Skin epidermis (tissue), 12 donors: ENCODE data around the gene HMX2.
A peak's percentile ranks its signal among the peaks of the same experiment; 100 is the strongest.

ENCODE experiments used
- H3K27ac ChIP-seq, 21 experiments: fragments of 200-600 bp; sonication (generic) in 11 of 21; one replicate each; pipeline ENCODE4 v1.5.0; 2020; ENCODE audit warnings: mild to moderate bottlenecking in 3 of 21, inconsistent platforms in 2 of 21, moderate library complexity in 2 of 21
- H3K4me3 ChIP-seq, 7 experiments: fragments of 200-600 bp; sonication (generic) in 2 of 7; one replicate each; pipeline ENCODE4 v1.5.0; 2020; ENCODE audit warnings: inconsistent platforms in 2 of 7, mild to moderate bottlenecking in 2 of 7, moderate library complexity in 1 of 7

HMX2 gene

GRCh38 chr10:123147635-123148413 is at the start of gene HMX2:
HMX2 (plus strand) TSS chr10:123148136; CDS start chr10:123148379, 243 bp downstream.
- peak within 1 kb of the TSS in 2 of 7 experiments; percentile 1 to 13 for H3K4me3 ChIP-seq

GRCh38 chr10:123100030-123100762 is 47.7 kb upstream of the HMX2 start:
- Histone ChIP-seq H3K4me3 (no peak overlapping the region), H3K27ac (no peak overlapping the region)

More at GRCh38 chr10:123147635-123148413, at the start of gene HMX2:
- H3K27ac ChIP-seq: no peak within 1 kb of the TSS

- Histone ChIP-seq H3K27ac (no peak overlapping the region), H3K4me3 (no peak overlapping the region)
Observed at GRCh38 chr10:123101872-123102271, 46.1 kb upstream of the HMX2 start.

- Histone ChIP-seq H3K27ac (no peak overlapping the region), H3K4me3 (no peak overlapping the region)
Observed at GRCh38 chr10:123102673-123103072, 45.3 kb upstream of the HMX2 start.

- no peak overlapping the region for H3K4me3 ChIP-seq
- H3K27ac ChIP-seq: no peak overlapping the region
Observed at GRCh38 chr10:123103944-123104343, 44.0 kb upstream of the HMX2 start.

- Histone ChIP-seq H3K4me3 (no peak overlapping the region), H3K27ac (no peak overlapping the region)
Observed at GRCh38 chr10:123109466-123109865, 38.5 kb upstream of the HMX2 start.

- Histone ChIP-seq H3K27ac (no peak overlapping the region), H3K4me3 (no peak overlapping the region)
Observed at GRCh38 chr10:123117644-123118417, 30.1 kb upstream of the HMX2 start.

GRCh38 chr10:123119081-123119480 is 28.9 kb upstream of the HMX2 start:
- Histone ChIP-seq H3K4me3 (no peak overlapping the region), H3K27ac (no peak overlapping the region)

GRCh38 chr10:123126246-123126645 is 21.7 kb upstream of the HMX2 start:
- no peak overlapping the region for H3K4me3 ChIP-seq
- H3K27ac ChIP-seq: no peak overlapping the region

GRCh38 chr10:123129618-123130271 is 18.2 kb upstream of the HMX2 start:
- Histone ChIP-seq H3K27ac (no peak overlapping the region), H3K4me3 (no peak overlapping the region)

- H3K27ac ChIP-seq: no peak overlapping the region
- no peak overlapping the region for H3K4me3 ChIP-seq
Observed at GRCh38 chr10:123132576-123133477, 15.1 kb upstream of the HMX2 start.

- Histone ChIP-seq H3K27ac (no peak overlapping the region), H3K4me3 (no peak overlapping the region)
Observed at GRCh38 chr10:123133541-123134342, 14.2 kb upstream of the HMX2 start.

- H3K4me3 ChIP-seq: no peak overlapping the region
- H3K27ac ChIP-seq: no peak overlapping the region
Observed at GRCh38 chr10:123134343-123134914, 13.5 kb upstream of the HMX2 start.

GRCh38 chr10:123134915-123135414 is 13.0 kb upstream of the HMX2 start:
- H3K27ac ChIP-seq: no peak overlapping the region
- H3K4me3 ChIP-seq: peak overlapping the region in 5 of 7 experiments; percentile 13 to 36 (median 29)

- peak within 1 kb of the TSS; percentile 13 to 36 (median 29) for H3K4me3 ChIP-seq
- H3K27ac ChIP-seq: no peak within 1 kb of the TSS
Observed at GRCh38 chr10:123135415-123136141, 12.4 kb upstream of the HMX2 start, which contains the start of gene HMX3. HMX3 (plus strand) TSS chr10:123135970; CDS start chr10:123136051, 81 bp downstream.

GRCh38 chr10:123136221-123136805 is 11.6 kb upstream of the HMX2 start:
- Histone ChIP-seq H3K4me3 (peak overlapping the region in 5 of 7 experiments; percentile 18 to 36 (median 29)), H3K27ac (no peak overlapping the region)
